ENCODE measurements around the gene HBP1. TPM values are rescaled to one million over a fixed set of nuclear protein-coding genes. Genes with fewer than 3 reads are reported as not detected.

Gene HBP1
- polyA plus RNA-seq, 1 donor from 2014 or later, result 37.7 TPM

DNA sequence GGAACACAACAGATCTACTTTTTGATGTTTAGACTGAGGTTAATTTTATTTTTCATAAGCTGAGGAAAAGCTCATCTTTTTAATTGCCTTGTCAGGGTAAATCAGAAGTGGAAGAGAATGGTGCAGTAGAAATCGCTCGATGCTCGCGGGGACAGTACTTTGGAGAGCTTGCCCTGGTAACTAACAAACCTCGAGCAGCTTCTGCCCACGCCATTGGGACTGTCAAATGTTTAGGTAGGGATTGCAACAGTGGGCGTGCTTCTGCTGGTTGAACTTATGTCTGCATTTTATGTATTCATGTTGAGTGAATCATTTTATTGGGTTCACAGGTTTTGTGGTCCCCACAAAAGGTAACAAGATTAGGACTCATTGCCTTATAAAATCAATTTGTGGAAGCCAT, 11.7 kb upstream of the HBP1 start:
- Histone ChIP-seq H3K9ac (ENCODE audit: low read length) (no peak overlapping the region), H4K20me1 (ENCODE audit: insufficient read depth) (no peaks in the 10 kb centered on the region), H3K4me3 (ENCODE audit: low read length) (no peak overlapping the region), H3K9me3 (ENCODE audit: low read length) (no peaks in the 10 kb centered on the region), H3K9me2 (ENCODE audit: insufficient read depth, low read length) (no peaks in the 10 kb centered on the region), H3K27me3 (ENCODE audit: insufficient read depth, low read depth, low read length) (no peaks in the 10 kb centered on the region), H3K36me3 (ENCODE audit: insufficient read depth, low read length) (peaks cover 7% of the 10 kb centered on the region), H3F3A (ENCODE audit: insufficient read depth, low read length, poor library complexity, severe bottlenecking) (no peaks in the 10 kb centered on the region), H3K79me2 (replicated peaks; ENCODE audit: insufficient read depth, low read length) (no peaks in the 10 kb centered on the region), H3K4me2 (ENCODE audit: low read length) (no peak overlapping the region), H2AFZ (ENCODE audit: low read depth, low read length) (no peak overlapping the region), H3K27ac (ENCODE audit: low read length) (no peak overlapping the region)
- TF ChIP-seq EZH2 (IDR thresholded peaks at IDR 0.05; ENCODE audit: borderline replicate concordance, insufficient read depth, low read length, poor library complexity, severe bottlenecking) (no peak), TAF1 (IDR thresholded peaks at IDR 0.05; ENCODE audit: low read depth) (no peak), MXI1 (conservative IDR thresholded peaks at IDR 0.05; ENCODE audit: poor library complexity, severe bottlenecking) (no peak), SMC3 (conservative IDR thresholded peaks at IDR 0.05; ENCODE audit: poor library complexity) (no peak), RAD21 (conservative IDR thresholded peaks at IDR 0.05) (no peak)
- TF ChIP-seq, protein P1, sequence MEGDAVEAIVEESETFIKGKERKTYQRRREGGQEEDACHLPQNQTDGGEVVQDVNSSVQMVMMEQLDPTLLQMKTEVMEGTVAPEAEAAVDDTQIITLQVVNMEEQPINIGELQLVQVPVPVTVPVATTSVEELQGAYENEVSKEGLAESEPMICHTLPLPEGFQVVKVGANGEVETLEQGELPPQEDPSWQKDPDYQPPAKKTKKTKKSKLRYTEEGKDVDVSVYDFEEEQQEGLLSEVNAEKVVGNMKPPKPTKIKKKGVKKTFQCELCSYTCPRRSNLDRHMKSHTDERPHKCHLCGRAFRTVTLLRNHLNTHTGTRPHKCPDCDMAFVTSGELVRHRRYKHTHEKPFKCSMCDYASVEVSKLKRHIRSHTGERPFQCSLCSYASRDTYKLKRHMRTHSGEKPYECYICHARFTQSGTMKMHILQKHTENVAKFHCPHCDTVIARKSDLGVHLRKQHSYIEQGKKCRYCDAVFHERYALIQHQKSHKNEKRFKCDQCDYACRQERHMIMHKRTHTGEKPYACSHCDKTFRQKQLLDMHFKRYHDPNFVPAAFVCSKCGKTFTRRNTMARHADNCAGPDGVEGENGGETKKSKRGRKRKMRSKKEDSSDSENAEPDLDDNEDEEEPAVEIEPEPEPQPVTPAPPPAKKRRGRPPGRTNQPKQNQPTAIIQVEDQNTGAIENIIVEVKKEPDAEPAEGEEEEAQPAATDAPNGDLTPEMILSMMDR (IDR thresholded peaks at IDR 0.05; ENCODE audit: poor library complexity, severe bottlenecking), result no peak

DNA sequence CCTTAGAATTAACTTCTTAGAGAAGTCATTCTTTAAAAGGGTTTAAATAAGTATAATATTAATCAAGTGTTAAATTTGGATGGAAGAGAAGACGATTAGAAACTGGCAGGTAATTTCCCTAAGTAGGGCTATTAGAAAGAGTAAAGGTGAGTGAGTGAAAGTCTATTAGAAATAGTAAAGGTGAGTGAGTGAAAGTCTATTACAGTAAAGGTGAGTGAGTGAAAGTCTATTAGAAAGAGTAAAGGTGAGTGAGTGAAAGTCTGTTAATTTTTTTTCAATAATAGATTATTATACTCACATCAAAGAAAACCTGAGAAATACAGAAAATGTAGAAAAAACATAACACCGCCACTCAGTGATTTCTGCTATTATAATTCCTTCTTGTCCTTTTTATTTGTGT, 10.8 kb upstream of the HBP1 start:
- H3K27me3 ChIP-seq (ENCODE audit: insufficient read depth, low read depth, low read length), result no peaks in the 10 kb centered on the region
- no peaks in the 10 kb centered on the region for H3K79me2 ChIP-seq (replicated peaks; ENCODE audit: insufficient read depth, low read length)
- H3K27ac ChIP-seq (ENCODE audit: low read length), result no peak overlapping the region
- peaks cover 5% of the 10 kb centered on the region for H3K36me3 ChIP-seq (ENCODE audit: insufficient read depth, low read length)
- no peak for TF ChIP-seq MXI1 (conservative IDR thresholded peaks at IDR 0.05; ENCODE audit: poor library complexity, severe bottlenecking)
- H2AFZ ChIP-seq (ENCODE audit: low read depth, low read length), result no peak overlapping the region
- H4K20me1 ChIP-seq (ENCODE audit: insufficient read depth), result no peaks in the 10 kb centered on the region
- H3K9me2 ChIP-seq (ENCODE audit: insufficient read depth, low read length), result no peaks in the 10 kb centered on the region
- H3K4me3 ChIP-seq (ENCODE audit: low read length), result no peak overlapping the region
- no peak overlapping the region for H3K4me2 ChIP-seq (ENCODE audit: low read length)
- no peaks in the 10 kb centered on the region for H3F3A ChIP-seq (ENCODE audit: insufficient read depth, low read length, poor library complexity, severe bottlenecking)
- no peaks in the 10 kb centered on the region for H3K9me3 ChIP-seq (ENCODE audit: low read length)
- H3K9ac ChIP-seq (ENCODE audit: low read length), result no peak overlapping the region

DNA sequence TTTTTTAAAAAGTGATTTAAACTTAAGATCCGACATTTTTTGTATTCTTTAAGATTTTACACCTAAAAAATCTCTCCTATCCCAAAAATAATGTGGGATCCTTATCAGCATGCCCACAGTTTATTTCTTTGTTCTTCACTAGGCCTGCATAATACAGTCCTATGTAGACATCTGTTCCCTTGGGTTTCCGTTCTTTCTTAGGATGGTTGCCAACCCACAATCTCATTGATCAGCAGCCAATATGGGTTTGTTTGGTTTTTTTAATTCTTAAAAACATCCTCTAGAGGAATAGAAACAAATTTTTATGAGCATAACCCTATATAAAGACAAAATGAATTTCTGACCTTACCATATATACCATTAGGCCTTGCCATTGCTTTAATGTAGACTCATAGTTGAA, 8.4 kb upstream of the HBP1 start:
- Histone ChIP-seq H3K36me3 (ENCODE audit: insufficient read depth, low read length) (peaks cover 5% of the 10 kb centered on the region), H3K4me2 (ENCODE audit: low read length) (no peak overlapping the region), H3K4me3 (ENCODE audit: low read length) (no peak overlapping the region), H3F3A (ENCODE audit: insufficient read depth, low read length, poor library complexity, severe bottlenecking) (no peaks in the 10 kb centered on the region), H4K20me1 (ENCODE audit: insufficient read depth) (no peaks in the 10 kb centered on the region), H2AFZ (ENCODE audit: low read depth, low read length) (no peak overlapping the region), H3K9ac (ENCODE audit: low read length) (no peak overlapping the region), H3K9me3 (ENCODE audit: low read length) (no peaks in the 10 kb centered on the region), H3K9me2 (ENCODE audit: insufficient read depth, low read length) (no peaks in the 10 kb centered on the region), H3K27me3 (ENCODE audit: insufficient read depth, low read depth, low read length) (no peaks in the 10 kb centered on the region), H3K79me2 (replicated peaks; ENCODE audit: insufficient read depth, low read length) (no peaks in the 10 kb centered on the region), H3K27ac (ENCODE audit: low read length) (no peak overlapping the region)
- TF ChIP-seq EP300 (conservative IDR thresholded peaks at IDR 0.05; ENCODE audit: poor library complexity, severe bottlenecking) (no peak), SMC3 (conservative IDR thresholded peaks at IDR 0.05; ENCODE audit: poor library complexity) (no peak), POLR2AphosphoS5 (IDR thresholded peaks at IDR 0.05) (no peak), RAD21 (conservative IDR thresholded peaks at IDR 0.05) (no peak), TAF1 (IDR thresholded peaks at IDR 0.05; ENCODE audit: low read depth) (no peak), MXI1 (conservative IDR thresholded peaks at IDR 0.05; ENCODE audit: poor library complexity, severe bottlenecking) (no peak), EZH2 (IDR thresholded peaks at IDR 0.05; ENCODE audit: borderline replicate concordance, insufficient read depth, low read length, poor library complexity, severe bottlenecking) (no peak)
- TF ChIP-seq, protein P1 (IDR thresholded peaks at IDR 0.05; ENCODE audit: poor library complexity, severe bottlenecking), result no peak
- TF ChIP-seq, protein P2, sequence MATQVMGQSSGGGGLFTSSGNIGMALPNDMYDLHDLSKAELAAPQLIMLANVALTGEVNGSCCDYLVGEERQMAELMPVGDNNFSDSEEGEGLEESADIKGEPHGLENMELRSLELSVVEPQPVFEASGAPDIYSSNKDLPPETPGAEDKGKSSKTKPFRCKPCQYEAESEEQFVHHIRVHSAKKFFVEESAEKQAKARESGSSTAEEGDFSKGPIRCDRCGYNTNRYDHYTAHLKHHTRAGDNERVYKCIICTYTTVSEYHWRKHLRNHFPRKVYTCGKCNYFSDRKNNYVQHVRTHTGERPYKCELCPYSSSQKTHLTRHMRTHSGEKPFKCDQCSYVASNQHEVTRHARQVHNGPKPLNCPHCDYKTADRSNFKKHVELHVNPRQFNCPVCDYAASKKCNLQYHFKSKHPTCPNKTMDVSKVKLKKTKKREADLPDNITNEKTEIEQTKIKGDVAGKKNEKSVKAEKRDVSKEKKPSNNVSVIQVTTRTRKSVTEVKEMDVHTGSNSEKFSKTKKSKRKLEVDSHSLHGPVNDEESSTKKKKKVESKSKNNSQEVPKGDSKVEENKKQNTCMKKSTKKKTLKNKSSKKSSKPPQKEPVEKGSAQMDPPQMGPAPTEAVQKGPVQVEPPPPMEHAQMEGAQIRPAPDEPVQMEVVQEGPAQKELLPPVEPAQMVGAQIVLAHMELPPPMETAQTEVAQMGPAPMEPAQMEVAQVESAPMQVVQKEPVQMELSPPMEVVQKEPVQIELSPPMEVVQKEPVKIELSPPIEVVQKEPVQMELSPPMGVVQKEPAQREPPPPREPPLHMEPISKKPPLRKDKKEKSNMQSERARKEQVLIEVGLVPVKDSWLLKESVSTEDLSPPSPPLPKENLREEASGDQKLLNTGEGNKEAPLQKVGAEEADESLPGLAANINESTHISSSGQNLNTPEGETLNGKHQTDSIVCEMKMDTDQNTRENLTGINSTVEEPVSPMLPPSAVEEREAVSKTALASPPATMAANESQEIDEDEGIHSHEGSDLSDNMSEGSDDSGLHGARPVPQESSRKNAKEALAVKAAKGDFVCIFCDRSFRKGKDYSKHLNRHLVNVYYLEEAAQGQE (IDR thresholded peaks at IDR 0.05; ENCODE audit: borderline replicate concordance), result no peak

Data from neural cell (in vitro differentiated cells).